ENCODE results near the gene PAK3. TPM values are rescaled to one million over a fixed set of nuclear protein-coding genes. Genes with fewer than 3 reads are reported as not detected.

Gene PAK3
- total and polyA plus RNA-seq, 5 donors from 2014 or later, result 0.10 to 3.7 (median 0.84) TPM

DNA sequence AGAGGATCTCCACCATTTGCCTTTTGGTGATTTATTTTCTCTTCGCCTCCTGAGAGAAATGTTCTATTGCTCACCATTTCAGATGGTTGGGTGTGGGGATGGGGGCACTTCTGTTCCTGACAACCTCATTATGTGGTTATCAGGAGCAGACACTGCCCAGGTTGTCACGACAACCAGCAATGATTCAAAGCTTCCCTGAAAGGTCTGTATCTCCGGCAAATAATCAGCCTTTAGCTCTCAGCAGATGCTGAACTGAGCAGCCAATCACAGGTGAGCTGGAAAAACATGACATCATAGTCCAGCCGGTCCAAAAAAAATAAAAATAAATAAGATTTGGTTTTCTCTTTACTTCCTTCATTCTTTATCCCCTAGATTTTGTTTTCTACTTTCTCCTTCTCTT, 5.5 kb upstream of the PAK3 start:
- DNase-seq (no peak), ATAC-seq (ENCODE audit: low read depth in 2 of 2) (no peak)
- Mint-ChIP-seq H3K9me3 (peaks cover 0 to 2% (median 0%) of the 10 kb centered on the region in 7 donors), H3K4me3 (no peak overlapping the region), H3K36me3 (no peaks in the 10 kb centered on the region), H3K4me1 (peaks cover 0 to 2% (median under 1%) of the 10 kb centered on the region in 4 donors), H3K27me3 (peaks cover 29% of the 10 kb centered on the region), H3K27ac (no peak overlapping the region)
- H3K27me3 ChIP-seq (ENCODE audit: control insufficient read depth, insufficient read depth, low read length), result peaks cover 10% of the 10 kb centered on the region
- no peak overlapping the region for H3K27ac ChIP-seq (ENCODE audit: insufficient read depth, low read length, poor library complexity, severe bottlenecking)
- no peaks in the 10 kb centered on the region for H3K36me3 ChIP-seq (ENCODE audit: control insufficient read depth, insufficient read depth, low read length)
- no peaks in the 10 kb centered on the region for H3K9me3 ChIP-seq (ENCODE audit: control insufficient read depth in 2 of 2, low read length in 2 of 2)
- H3K4me1 ChIP-seq (ENCODE audit: control insufficient read depth, insufficient read depth, low read length, poor library complexity, severe bottlenecking), result no peaks in the 10 kb centered on the region
- no peak overlapping the region for H3K4me3 ChIP-seq (ENCODE audit: low read depth, low read length)

DNA sequence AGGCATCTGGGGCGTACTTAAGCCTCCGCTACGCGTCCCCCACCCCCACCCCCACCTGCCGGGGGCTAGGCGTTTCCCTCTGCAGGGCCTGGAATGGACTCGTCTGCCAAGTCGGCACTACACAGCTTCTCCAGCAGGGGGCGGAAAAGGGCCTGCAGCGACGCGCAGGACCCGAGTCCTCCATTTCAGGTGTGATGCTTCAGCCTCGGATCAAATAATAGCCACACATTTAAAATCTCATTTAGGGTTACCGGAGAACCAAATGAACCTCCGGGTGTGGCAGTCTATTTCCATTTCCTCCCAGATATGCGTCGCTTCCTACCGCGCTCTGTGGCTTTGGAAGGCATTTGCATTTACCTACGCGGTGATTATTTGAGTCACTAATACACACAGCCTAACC, 2.9 kb downstream of the PAK3 start:
- DNase-seq, result peak; percentile 33 to 67 (median 63)
- H3K36me3 Mint-ChIP-seq, result no peaks in the 10 kb centered on the region
- H3K27ac Mint-ChIP-seq, result peak overlapping the region in 2 of 3 donors; percentile 31 to 75
- H3K4me1 Mint-ChIP-seq, result peaks cover 0 to 27% (median 3%) of the 10 kb centered on the region in 4 donors
- peak overlapping the region in 3 of 4 donors; percentile 14 to 73 (median 69) for H3K4me3 Mint-ChIP-seq
- peaks cover 6% of the 10 kb centered on the region for H3K27me3 ChIP-seq (ENCODE audit: control insufficient read depth, insufficient read depth, low read length)
- H3K4me1 ChIP-seq (ENCODE audit: control insufficient read depth, insufficient read depth, low read length, poor library complexity, severe bottlenecking), result peaks cover 9% of the 10 kb centered on the region
- H3K9me3 ChIP-seq (ENCODE audit: control insufficient read depth in 2 of 2, low read length in 2 of 2), result no peaks in the 10 kb centered on the region
- H3K4me3 ChIP-seq (ENCODE audit: low read depth, low read length), result peak overlapping the region; percentile 13
- peak; percentile 48 to 62 for ATAC-seq (ENCODE audit: low read depth in 2 of 2)
- H3K36me3 ChIP-seq (ENCODE audit: control insufficient read depth, insufficient read depth, low read length), result no peaks in the 10 kb centered on the region
- peaks cover 17% of the 10 kb centered on the region for H3K27me3 Mint-ChIP-seq
- H3K27ac ChIP-seq (ENCODE audit: insufficient read depth, low read length, poor library complexity, severe bottlenecking), result peak overlapping the region; percentile 14
- H3K9me3 Mint-ChIP-seq, result no peaks in the 10 kb centered on the region

DNA sequence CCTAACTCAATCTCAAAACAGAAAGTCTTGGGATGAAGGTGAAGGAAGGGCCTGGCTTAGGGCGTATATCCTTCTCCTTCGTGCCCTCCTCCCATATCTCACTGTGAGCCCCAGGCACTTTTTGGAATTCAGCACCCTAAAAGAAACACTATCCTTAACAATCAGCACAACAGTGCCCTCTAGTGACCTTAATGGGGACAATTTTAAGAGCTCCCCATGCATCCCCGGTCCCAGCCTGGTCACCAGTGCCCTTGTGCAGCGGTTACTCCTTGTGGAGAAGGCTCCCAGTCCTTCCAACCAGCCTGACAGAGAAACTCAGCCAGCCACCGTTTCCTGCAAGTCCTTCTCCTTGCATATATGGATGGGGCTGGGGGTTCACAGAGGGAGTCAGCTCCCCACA, 4.2 kb downstream of the PAK3 start:
- Histone ChIP-seq H3K4me3 (ENCODE audit: low read depth, low read length) (no peak overlapping the region), H3K27ac (ENCODE audit: insufficient read depth, low read length, poor library complexity, severe bottlenecking) (no peak overlapping the region), H3K36me3 (ENCODE audit: control insufficient read depth, insufficient read depth, low read length) (no peaks in the 10 kb centered on the region), H3K9me3 (ENCODE audit: control insufficient read depth in 2 of 2, low read length in 2 of 2) (no peaks in the 10 kb centered on the region), H3K27me3 (ENCODE audit: control insufficient read depth, insufficient read depth, low read length) (peaks cover 4% of the 10 kb centered on the region), H3K4me1 (ENCODE audit: control insufficient read depth, insufficient read depth, low read length, poor library complexity, severe bottlenecking) (peaks cover 9% of the 10 kb centered on the region)
- ATAC-seq (ENCODE audit: low read depth in 2 of 2) (no peak), DNase-seq (peak in 1 of 3 donors; percentile 47)
- H3K36me3 Mint-ChIP-seq, result no peaks in the 10 kb centered on the region
- peaks cover 0 to 27% (median 2%) of the 10 kb centered on the region in 4 donors for H3K4me1 Mint-ChIP-seq
- peak overlapping the region in 1 of 4 donors; percentile 35 for H3K4me3 Mint-ChIP-seq
- no peak overlapping the region for H3K27ac Mint-ChIP-seq
- no peaks in the 10 kb centered on the region for H3K9me3 Mint-ChIP-seq
- peaks cover 17% of the 10 kb centered on the region for H3K27me3 Mint-ChIP-seq

DNA sequence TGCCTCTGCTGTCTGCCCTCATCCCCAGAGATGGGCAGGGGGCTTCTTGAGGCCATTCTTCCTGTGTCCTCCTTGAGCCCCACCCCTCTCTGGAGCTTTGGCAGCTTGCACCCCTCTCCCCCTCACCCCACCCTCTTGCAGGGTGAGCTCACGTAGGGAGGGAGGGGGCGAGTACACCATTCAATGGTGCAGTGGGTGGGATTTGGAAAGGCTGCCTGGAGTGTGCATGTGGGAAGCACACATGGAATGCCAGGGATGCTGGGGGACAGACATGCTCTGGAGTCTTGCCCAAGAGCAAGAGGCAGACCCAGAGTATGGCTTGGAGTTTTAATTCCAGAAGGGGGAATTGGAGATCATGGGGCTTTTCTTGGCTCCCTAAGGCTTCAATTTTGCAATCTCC, 5.6 kb downstream of the PAK3 start:
- Mint-ChIP-seq H3K9me3 (no peaks in the 10 kb centered on the region), H3K4me3 (no peak overlapping the region), H3K27ac (no peak overlapping the region), H3K36me3 (no peaks in the 10 kb centered on the region), H3K4me1 (peaks cover 0 to 20% (median 2%) of the 10 kb centered on the region in 4 donors), H3K27me3 (peaks cover 10% of the 10 kb centered on the region)
- no peak for DNase-seq
- H3K4me1 ChIP-seq (ENCODE audit: control insufficient read depth, insufficient read depth, low read length, poor library complexity, severe bottlenecking), result peaks cover 9% of the 10 kb centered on the region
- no peak overlapping the region for H3K27ac ChIP-seq (ENCODE audit: insufficient read depth, low read length, poor library complexity, severe bottlenecking)
- no peaks in the 10 kb centered on the region for H3K9me3 ChIP-seq (ENCODE audit: control insufficient read depth in 2 of 2, low read length in 2 of 2)
- H3K27me3 ChIP-seq (ENCODE audit: control insufficient read depth, insufficient read depth, low read length), result no peaks in the 10 kb centered on the region
- no peak overlapping the region for H3K4me3 ChIP-seq (ENCODE audit: low read depth, low read length)
- no peak for ATAC-seq (ENCODE audit: low read depth in 2 of 2)
- no peaks in the 10 kb centered on the region for H3K36me3 ChIP-seq (ENCODE audit: control insufficient read depth, insufficient read depth, low read length)

DNA sequence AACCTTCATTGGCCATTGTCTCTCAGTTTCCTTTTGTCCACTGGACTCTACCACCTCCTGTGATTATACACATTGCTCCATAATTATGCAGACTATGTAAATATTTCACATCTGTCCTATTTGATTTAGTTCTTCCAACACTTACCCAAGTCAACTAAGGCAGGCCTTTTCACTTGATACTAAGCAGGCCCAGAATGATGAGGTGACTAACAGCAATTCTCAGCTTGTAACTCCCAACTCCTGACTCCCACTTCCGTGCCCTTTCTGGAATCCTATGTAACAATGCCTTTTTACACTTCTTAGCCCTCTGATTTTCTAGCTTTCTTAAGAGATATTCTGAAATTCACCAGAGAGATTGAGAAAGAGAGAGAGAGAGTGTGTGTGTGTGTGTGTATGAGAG, 6.6 kb downstream of the PAK3 start:
- Histone ChIP-seq H3K36me3 (ENCODE audit: control insufficient read depth, insufficient read depth, low read length) (no peaks in the 10 kb centered on the region), H3K27ac (ENCODE audit: insufficient read depth, low read length, poor library complexity, severe bottlenecking) (no peak overlapping the region), H3K27me3 (ENCODE audit: control insufficient read depth, insufficient read depth, low read length) (no peaks in the 10 kb centered on the region), H3K4me3 (ENCODE audit: low read depth, low read length) (no peak overlapping the region), H3K9me3 (ENCODE audit: control insufficient read depth in 2 of 2, low read length in 2 of 2) (no peaks in the 10 kb centered on the region), H3K4me1 (ENCODE audit: control insufficient read depth, insufficient read depth, low read length, poor library complexity, severe bottlenecking) (peaks cover 9% of the 10 kb centered on the region)
- ATAC-seq (ENCODE audit: low read depth in 2 of 2) (no peak), DNase-seq (no peak)
- Mint-ChIP-seq H3K4me1 (peaks cover 0 to 20% (median 2%) of the 10 kb centered on the region in 4 donors), H3K27me3 (peaks cover 6% of the 10 kb centered on the region), H3K4me3 (no peak overlapping the region), H3K9me3 (no peaks in the 10 kb centered on the region), H3K27ac (no peak overlapping the region), H3K36me3 (no peaks in the 10 kb centered on the region)

DNA sequence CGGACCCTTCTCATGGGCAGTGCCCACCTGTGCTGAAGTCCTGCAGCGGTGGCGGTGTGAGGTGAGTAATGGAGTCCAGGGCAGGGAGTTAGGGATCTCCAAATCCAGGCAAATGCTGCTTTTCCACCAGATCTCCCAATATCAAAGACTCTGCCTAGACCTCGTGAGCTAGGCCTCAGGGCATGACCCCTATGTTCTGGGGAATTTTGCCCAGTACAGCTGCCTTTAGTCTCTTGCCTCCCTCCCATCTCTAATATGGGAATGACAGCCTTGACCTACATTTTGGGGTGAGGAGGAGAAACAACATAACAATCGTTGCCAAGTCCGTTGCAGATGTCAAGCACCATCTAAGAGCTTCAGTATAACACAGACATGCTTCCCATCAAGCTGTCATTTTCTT, 7.3 kb downstream of the PAK3 start:
- no peak for DNase-seq
- Mint-ChIP-seq H3K36me3 (no peaks in the 10 kb centered on the region), H3K4me1 (peaks cover 0 to 14% (median under 1%) of the 10 kb centered on the region in 4 donors), H3K9me3 (no peaks in the 10 kb centered on the region), H3K27ac (no peak overlapping the region), H3K27me3 (no peaks in the 10 kb centered on the region), H3K4me3 (no peak overlapping the region)
- peaks cover 9% of the 10 kb centered on the region for H3K4me1 ChIP-seq (ENCODE audit: control insufficient read depth, insufficient read depth, low read length, poor library complexity, severe bottlenecking)
- no peaks in the 10 kb centered on the region for H3K27me3 ChIP-seq (ENCODE audit: control insufficient read depth, insufficient read depth, low read length)
- no peak overlapping the region for H3K4me3 ChIP-seq (ENCODE audit: low read depth, low read length)
- no peak overlapping the region for H3K27ac ChIP-seq (ENCODE audit: insufficient read depth, low read length, poor library complexity, severe bottlenecking)
- ATAC-seq (ENCODE audit: low read depth in 2 of 2), result no peak
- no peaks in the 10 kb centered on the region for H3K9me3 ChIP-seq (ENCODE audit: control insufficient read depth in 2 of 2, low read length in 2 of 2)
- no peaks in the 10 kb centered on the region for H3K36me3 ChIP-seq (ENCODE audit: control insufficient read depth, insufficient read depth, low read length)

DNA sequence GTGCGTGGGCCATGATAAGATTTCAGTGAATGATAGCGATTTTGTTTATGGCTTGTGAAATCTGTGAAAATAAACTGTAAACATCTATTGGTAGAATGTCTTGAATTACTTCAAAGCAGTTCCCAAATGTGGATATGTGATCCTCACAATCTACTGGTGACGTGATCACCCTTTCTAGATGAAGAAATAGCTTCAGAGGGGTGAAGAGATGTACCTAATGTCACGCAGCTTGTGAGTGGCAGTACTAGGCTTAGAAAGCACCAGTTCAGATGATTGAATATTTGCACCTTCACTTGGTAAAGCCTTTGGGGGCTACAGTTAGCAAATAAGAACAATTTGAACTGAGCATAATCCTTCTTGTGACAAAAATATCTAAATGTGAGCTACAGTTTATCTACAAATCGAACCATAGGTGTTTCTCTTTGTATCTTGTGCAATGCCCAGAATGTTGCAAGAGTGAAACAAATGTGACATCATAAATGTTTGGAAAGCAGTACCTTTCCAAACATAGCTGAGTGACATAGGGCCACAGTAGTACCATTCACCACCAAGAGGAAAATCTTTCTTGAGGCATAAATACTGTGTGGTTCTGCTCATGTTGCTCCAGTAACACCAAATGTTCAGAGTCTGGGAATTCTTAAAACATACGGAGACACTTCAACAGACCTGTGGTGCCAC, 14.2 kb downstream of the PAK3 start:
- DNase-seq, result no peak
- Mint-ChIP-seq H3K27ac (no peak overlapping the region), H3K9me3 (no peaks in the 10 kb centered on the region), H3K4me1 (no peaks in the 10 kb centered on the region), H3K27me3 (no peaks in the 10 kb centered on the region), H3K36me3 (no peaks in the 10 kb centered on the region), H3K4me3 (no peak overlapping the region)
- Histone ChIP-seq H3K9me3 (ENCODE audit: control insufficient read depth in 2 of 2, low read length in 2 of 2) (no peaks in the 10 kb centered on the region), H3K4me1 (ENCODE audit: control insufficient read depth, insufficient read depth, low read length, poor library complexity, severe bottlenecking) (no peaks in the 10 kb centered on the region), H3K27ac (ENCODE audit: insufficient read depth, low read length, poor library complexity, severe bottlenecking) (no peak overlapping the region), H3K4me3 (ENCODE audit: low read depth, low read length) (no peak overlapping the region), H3K27me3 (ENCODE audit: control insufficient read depth, insufficient read depth, low read length) (no peaks in the 10 kb centered on the region), H3K36me3 (ENCODE audit: control insufficient read depth, insufficient read depth, low read length) (no peaks in the 10 kb centered on the region)
- no peak for ATAC-seq (ENCODE audit: low read depth in 2 of 2)

DNA sequence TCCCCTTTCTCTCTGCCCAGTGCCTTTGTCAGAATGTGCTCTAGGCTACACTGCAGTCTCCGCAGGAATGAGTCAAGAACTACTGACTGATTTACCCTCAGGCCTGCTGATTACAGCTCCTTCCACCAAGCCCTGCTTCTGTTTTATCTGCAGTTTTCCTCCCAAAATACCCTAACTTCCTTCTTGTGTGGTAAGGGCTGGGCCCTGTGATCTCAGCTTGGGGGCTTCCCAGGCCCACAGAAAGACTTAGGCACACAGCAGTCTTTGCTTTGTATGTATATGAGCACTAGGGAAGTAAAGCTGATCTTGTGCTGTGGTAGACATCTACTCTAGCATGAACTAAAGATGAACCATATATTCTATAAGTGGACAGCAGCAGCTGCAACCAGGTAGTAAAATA, 18.8 kb downstream of the PAK3 start:
- H3K9me3 Mint-ChIP-seq, result peaks cover 0 to 2% (median 0%) of the 10 kb centered on the region in 7 donors
- ATAC-seq (ENCODE audit: low read depth in 2 of 2) (no peak), DNase-seq (no peak)
- no peak overlapping the region for H3K4me3 ChIP-seq (ENCODE audit: low read depth, low read length)
- no peak overlapping the region for H3K27ac Mint-ChIP-seq
- no peak overlapping the region for H3K4me3 Mint-ChIP-seq
- no peaks in the 10 kb centered on the region for H3K27me3 Mint-ChIP-seq
- H3K27ac ChIP-seq (ENCODE audit: insufficient read depth, low read length, poor library complexity, severe bottlenecking), result no peak overlapping the region
- no peaks in the 10 kb centered on the region for H3K36me3 ChIP-seq (ENCODE audit: control insufficient read depth, insufficient read depth, low read length)
- H3K9me3 ChIP-seq (ENCODE audit: control insufficient read depth in 2 of 2, low read length in 2 of 2), result no peaks in the 10 kb centered on the region
- no peaks in the 10 kb centered on the region for H3K4me1 ChIP-seq (ENCODE audit: control insufficient read depth, insufficient read depth, low read length, poor library complexity, severe bottlenecking)
- H3K36me3 Mint-ChIP-seq, result no peaks in the 10 kb centered on the region
- H3K27me3 ChIP-seq (ENCODE audit: control insufficient read depth, insufficient read depth, low read length), result no peaks in the 10 kb centered on the region
- no peaks in the 10 kb centered on the region for H3K4me1 Mint-ChIP-seq
